Stimulated activated CD4-positive, alpha-beta T cell treated with anti-CD3 and anti-CD28 coated beads, Interleukin-4, amount 100 ng/mL, for 48 hours (primary cell): ENCODE data around the gene PACS1.

Experiments used
- DNase-seq, 2 donors: peaks; one replicate each; pipeline ENCODE4 v3.0.0-alpha.2; 2020; ENCODE audit warnings: low read depth in 2 of 2

Gene PACS1

DNA sequence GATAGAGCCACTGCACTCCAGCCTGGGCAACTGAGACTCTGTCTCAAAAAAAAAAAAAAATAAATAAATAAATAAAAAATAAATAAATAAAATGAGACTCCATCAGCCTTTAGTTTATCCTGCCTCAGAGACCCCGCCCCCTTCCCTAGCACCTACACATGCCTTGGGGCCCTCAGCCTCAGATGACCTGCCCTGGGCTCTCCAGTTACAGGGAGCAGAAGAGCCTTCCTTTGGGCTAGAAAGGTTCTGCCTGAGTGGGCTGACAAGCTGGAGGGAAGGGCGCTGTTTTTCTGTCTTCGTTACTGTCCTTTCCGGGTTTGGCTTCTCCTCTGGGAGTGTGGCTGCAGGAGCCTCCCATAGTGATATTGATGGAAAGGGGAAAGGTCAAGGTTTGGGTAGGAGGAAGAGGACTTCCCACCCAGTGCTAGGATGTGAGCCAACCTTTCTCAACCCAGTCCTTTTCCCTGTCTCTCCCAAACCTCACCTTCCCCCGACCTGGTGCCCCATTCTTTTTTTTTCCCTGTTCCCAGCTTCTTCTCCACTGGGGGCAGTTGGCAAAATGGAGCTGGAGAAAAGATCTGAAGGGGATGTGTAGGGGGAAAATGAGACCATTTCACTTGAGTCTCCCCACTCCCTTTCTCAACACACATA is 19.4 kb upstream of the PACS1 start:
- DNase-seq, result no peak

DNA sequence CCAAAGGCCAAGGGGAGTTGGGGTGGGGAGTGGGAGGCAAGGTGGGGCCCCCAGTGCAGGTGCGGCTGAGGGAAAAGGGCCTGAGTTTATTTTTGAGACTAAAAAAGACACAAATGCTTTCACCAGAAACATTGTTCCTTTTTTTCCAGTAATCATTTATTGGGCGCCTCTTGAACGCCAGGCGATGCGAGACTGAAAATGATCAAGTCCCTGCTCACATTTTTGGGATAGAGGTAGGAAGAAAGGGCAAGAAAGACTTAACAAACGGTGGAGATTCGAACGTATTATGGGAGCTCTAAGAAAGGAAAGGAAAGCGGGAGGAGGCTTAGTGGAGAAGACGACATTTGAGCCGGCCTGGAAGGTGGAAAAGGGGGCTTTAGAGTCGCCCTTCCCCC is 18.7 kb upstream of the PACS1 start:
- DNase-seq, result no peak

DNA sequence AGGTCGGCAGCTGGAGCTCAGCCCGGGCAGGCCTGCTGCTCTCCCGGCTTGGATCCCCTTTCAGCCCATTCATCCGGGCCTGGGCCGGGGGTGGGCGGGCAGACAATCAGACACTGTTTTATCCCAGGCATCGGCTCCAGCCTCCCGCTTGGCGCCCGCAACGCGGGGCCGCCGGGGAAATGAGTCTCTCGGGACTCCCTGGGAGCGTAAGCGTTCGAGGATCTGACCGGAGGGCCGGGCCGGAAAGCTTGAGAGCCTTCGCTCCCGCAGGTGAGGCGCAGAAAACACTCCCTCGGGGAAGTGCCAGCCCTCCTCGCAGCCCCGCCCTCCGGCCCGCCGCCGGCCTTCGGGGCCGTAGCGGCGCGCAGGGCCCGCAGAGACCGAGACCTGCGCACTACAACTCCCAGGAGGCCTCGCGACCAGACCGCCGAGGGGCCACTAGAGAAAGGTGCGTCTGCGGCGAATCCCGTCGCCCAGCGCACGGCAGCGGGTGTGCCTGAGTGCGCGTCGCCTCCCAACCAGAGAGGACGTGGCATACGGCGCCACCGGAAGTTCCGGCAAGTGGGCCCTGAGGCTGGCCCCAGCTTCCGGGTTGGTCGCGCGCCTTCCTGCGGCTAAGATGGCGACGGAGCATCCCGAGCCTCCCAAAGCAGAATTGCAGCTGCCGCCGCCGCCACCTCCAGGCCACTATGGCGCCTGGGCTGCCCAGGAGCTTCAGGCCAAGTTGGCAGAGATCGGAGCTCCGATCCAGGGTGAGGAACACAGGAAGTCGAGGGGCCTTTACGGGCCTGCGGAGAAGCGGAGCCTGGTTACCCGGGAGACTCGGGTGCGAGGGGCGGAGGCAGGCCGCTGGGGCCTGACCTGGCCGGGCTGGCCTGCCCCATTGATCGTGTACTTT is 18.1 kb upstream of the PACS1 start, which contains the start of gene SF3B2:
SF3B2 (plus strand) TSS at position 599 of the 898 bp plus-strand sequence; CDS start at position 620, 21 bp downstream.
- peak; percentile 93 to 97 for DNase-seq

DNA sequence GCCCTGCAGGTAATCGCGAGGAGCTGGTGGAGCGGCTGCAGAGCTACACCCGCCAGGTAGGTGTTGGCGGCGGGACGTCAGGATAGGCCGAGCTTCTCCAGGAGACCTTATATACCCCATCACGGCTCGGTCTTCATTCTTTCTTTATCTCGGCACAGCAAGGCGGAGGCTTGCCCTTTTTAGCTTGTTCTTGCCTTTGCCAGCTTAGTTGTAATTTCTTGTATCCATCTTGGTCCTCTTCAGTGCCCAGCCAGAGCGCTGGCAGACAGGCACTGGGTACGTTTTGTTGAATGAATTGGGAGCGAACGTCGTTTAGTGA is 17.4 kb upstream of the PACS1 start:
- DNase-seq, result no peak

DNA sequence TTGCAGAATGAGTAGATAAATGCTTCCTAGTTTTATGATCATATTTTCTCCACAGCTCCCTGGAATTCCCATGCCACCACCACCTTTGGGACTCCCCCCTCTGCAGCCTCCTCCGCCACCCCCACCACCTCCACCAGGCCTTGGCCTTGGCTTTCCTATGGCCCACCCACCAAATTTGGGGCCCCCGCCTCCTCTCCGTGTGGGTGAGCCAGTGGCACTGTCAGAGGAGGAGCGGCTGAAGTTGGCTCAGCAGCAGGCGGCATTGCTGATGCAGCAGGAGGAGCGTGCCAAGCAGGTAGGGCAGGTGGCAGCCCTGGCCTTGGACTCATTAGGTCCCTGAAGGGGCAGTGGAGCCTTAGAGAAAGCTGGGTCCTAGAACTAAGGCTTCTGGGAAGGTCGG is 15.1 kb upstream of the PACS1 start:
- no peak for DNase-seq

DNA sequence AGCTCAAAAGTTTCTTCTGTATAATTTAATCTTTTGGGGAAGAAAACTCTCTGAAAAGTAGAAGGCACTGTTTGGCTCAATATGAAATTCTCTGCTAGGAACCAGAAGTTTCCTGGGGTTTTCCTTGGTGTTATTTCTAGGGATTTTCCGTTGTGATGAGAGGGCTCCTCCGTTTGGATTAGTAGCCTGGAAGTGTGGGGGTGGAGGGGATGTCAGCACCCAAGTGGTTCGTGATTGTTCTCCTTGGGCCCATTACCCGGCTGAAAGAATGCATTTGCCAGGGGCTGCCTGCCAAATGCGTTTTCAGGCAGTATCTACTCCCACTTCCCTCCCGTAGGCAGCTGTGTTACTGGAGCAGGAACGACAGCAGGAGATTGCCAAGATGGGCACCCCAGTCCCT is 13.6 kb upstream of the PACS1 start:
- no peak for DNase-seq

DNA sequence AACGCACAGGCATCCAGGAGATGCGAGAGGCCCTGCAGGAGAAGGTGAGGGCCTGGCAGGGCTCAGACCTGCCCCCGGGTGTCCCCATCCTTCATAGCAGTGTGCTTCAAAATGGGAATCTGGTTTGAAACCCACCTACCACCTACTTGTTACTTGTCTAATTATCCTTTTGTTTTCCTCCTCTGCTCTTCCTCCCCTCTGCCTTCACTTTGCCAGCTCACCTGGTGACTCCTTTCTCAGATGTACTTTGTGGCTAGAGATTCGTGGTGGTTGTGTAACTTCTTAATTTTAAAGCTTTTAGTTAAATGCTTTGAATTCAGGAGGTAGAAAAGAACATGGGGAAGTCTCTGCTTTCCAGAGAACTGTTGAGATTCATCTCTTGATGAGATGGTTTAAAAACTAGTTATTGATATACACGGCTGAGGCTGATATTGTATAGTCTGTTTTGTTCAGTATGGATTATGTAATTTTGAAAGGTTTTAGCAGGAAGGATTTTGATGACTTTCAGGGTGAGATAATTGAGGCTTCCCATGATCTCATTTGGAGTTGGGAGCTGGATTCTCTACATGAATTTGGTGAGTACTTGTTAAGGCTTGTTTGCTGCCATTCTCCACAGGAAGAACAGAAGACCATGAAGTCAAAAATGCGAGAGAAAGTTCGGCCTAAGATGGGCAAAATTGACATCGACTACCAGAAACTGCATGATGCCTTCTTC is 9.9 kb upstream of the PACS1 start:
- DNase-seq, result no peak

DNA sequence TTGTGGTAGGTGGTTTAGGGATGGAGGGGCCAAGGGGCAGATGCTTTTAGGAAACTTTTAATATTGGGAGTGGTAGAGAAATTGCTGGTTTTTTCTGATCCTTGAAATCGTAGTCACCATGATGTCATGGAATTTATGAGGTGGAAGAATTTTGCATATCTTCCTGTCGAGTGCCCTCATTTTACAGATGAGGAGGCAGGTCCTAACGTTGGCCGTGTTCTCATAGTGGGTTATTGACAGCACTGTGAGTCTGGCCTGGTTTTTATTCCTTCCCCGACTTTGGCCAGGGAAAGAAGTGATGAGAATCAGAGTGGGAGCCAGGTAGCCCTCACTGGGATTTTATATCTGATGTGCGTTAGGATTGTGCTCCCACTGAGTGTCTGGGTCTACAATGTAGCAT is 8.8 kb upstream of the PACS1 start:
- DNase-seq, result no peak

DNA sequence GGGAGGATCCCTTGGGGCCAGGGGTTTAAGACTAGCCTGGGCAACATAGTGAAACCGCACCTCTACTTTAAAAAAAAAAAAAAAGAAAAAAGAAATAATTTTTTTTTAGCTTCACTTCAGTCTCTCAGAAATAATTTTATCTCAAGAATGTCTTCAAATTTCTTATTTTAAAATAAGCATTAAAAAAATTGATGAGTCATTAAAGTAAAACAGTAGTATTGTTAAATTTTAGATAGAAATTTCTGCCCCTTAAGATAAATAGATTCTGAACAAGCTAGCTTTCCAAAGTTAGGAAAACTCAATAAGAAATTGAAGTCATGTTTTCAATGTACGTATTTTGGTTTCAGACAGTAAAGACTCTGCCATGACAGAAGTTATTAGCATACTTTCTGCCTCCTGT is 7.7 kb upstream of the PACS1 start:
- DNase-seq, result no peak

DNA sequence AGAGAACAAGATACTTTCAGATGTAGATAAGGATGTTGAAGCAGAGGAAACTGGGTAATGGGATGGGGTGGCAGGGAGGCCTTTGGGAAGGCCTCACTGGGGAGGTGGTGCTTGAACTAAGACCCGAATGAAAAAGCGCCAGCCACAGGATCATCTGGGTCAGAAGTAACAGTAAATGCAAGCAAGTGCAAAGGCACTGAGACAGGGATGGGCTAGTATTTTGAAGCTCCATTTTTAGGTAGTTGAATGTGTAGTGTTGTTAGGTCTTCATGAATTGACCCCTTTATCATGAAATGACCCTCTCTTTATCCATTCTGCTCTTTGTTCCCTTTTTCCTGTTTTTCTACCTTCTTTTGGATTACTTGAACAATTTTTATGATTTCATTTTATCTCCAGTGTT is 6.2 kb upstream of the PACS1 start:
- no peak for DNase-seq

DNA sequence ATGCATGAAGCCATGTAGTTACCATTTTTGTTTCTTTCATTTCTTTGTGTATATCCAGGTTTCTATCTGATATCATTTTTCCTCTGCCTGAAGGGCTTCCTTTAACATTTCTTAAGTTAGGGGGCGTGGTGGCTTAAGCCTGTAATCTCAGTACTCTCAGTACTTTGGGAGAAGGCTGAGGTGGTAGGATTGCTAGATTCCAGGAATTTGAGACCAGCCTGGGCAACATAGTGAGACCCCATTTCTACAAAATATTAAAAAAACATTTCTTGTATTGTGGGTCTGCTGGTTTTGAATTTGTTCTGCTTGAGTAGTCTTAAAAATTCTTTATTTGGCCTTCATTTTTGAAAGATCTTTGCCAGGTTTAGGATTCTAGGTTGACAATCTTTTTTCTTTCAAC is 5.5 kb upstream of the PACS1 start:
- DNase-seq, result no peak

DNA sequence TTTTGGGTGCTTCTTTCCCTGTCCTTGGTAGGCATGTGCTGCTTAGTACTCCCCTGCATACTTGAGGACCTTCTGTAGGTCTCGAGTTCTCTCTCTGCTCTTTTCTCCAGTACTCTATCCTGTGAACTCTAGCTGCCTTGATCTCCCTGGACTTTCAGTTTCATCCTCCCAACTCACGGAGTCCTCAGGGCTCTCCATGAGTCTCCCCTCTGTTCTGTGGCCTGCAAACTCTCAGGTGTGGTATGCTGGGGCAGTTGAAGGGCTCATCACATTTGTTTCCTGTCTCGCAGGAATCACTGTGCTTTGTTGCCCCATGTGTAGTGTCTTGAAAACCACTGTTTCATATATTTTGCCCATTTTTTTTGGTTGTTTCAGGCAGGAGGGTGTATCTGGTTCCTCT is 3.3 kb upstream of the PACS1 start:
- no peak for DNase-seq

DNA sequence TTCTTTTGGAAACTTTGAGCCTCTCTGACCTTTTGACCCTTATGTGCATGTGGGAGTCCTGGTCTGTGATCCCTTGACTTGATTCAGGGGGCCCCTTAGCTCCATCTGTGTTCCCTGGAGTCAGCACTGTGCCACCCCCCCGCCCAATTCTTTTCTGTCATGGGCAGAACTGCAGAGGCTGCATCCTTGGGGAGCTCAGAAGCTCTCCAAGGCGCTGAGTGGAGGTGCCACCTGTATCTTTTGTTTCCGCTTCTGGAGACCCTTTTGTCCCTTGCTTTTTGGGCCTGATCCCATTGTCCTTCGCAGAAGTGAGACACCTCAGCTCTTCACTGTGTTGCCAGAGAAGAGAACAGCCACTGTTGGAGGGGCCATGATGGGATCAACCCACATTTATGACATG is 2.4 kb upstream of the PACS1 start:
- no peak for DNase-seq

DNA sequence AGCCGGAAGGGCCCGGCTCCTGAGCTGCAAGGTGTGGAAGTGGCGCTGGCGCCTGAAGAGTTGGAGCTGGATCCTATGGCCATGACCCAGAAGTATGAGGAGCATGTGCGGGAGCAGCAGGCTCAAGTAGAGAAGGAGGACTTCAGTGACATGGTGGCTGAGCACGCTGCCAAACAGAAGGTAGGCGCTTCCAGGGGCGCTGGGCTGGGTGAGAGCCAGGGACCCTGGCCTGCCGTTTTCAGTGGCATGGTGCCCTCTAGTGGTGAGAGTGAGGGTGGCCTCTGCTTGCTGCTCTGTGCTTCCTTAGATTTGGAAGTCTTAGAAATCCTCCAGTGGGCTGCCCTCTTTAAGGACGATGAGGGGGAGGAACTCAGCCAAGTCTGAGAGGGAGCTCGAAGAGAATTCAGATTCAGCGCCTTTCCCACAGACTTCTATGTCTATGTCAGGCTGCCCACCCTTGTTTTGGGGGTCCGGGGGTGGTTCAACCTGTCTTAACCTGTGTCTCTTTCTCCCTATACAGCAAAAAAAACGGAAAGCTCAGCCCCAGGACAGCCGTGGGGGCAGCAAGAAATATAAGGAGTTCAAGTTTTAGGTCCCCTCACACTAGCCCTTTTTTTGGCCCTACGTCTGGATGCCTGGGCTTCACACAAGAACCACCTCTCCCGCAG is 1.8 kb upstream of the PACS1 start:
- peak; percentile 63 to 65 for DNase-seq

DNA sequence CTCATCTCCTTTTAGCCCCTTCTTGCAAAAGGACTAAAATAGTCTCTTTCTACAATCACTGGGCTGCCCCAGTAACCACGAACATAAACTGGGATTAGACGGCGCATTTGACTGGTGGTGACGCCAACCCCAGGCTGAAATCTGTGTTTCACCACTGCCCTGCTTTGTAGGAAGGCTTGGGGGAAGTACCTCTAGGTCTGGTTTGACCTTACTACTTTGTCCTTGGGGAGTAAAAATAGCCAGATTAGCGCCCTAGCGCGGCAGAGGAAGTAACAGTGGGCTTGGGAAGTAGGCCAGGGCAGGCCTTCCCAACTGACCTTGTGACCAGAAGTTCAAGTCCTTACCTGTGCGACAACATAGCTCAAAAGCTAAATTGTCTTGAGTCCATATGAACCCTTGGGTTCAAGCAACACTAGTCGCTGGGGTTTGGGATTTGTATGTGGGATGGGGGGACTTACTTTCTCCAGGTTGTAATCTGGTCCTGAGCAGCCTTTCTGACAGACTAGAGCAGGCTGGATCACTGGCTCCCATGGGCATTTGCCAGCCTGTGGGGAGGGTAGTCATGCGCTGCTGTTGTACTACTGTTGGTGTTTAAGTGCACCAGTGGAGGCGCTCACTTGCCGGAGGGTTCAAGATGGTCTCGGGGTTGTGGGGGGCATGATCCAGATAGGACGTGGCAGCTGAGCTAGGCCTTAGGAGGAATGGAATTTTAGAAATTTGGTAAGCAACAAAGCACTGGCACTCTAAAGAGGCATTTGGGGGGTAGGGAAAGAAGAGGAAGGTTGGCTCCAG is 953 bp upstream of the PACS1 start:
- no peak for DNase-seq

DNA sequence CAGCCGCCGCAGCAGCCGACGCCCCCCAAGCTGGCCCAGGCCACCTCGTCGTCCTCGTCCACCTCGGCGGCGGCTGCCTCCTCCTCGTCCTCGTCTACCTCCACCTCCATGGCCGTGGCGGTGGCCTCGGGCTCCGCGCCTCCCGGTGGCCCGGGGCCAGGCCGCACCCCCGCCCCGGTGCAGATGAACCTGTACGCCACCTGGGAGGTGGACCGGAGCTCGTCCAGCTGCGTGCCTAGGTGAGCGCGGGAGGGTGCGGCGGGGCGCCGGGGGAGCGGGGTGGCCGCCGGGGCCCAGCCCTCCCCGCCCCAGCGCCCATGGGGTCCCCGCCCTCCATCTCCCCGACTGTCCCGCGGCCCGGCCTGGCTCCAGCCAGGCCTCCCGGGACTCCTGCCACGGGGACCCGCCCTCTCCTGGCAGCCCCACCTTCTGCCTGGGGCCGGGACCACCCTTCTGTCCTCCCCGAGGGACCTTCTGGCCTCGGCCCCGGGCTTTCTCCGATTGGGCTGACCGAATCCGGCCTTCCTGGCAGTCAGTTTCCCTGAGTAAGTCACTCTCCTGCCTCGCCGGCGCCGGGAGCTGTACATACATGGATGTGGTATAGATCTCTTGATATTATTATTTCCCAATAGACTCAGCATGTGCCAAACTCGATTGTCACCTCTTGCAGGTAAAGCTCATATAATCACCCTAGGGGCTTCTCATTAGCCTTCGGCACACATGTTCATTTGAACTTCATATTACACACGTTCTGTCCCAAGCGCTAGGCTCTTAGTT is 720 bp downstream of the PACS1 start:
- no peak for DNase-seq

DNA sequence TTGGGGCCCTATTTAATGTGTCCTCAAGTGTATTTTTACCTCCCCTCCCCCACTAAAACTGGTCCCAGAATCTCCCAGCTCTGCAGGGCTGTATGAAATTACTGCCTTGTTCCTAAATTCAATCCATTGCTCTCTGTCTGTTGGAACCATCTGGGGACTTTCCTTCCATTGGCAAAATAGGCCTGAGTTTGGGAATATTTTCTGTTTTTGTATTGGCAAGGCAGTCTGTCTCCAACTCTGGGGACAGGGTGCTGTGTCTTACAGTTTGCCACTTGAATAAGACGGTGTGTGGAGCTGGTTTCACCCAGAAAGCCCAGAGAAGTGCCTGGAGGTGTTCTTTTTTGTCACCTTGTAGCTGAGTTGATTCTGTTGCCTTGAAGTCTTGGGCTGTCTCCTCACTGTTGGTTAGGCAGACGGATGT is 1.3 kb downstream of the PACS1 start:
- DNase-seq, result no peak

DNA sequence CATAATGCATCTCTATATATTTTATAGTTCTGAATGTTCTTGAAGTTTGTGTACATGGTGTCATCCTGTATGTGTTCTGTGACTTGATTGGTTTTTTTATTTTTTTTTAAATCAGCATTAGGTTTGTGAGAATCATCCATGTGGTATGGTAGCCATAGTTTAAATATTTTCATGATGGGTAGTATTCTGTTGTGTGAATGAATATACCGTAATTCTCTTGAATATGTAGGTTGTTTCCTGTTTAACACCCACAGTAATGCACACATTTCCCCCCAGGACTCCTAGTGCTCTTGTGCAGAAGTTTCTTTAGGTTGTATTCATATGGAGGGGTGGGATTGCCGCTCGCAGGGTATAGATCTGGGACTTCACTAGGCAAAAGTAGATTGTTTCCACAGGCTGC is 2.0 kb downstream of the PACS1 start:
- DNase-seq, result no peak

DNA sequence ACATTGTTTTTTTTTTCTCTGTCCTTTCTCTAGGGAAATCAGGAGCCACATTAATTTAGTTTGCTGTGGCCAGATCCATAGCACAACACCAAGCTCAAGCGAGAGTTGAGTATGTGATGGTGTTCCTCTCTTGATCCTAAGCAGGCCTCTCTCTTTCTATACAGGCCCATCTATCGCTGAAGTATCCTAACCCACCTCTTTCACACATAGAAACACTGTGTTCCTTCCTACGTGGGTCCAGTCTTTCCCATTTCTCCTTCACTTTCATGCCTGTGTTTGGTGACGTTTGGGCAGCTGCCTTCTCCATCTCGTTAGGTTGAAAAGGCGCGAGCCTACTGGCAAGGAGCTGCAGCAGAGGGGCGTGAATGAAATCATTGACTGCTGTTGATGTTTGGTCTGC is 2.4 kb downstream of the PACS1 start:
- DNase-seq, result no peak

DNA sequence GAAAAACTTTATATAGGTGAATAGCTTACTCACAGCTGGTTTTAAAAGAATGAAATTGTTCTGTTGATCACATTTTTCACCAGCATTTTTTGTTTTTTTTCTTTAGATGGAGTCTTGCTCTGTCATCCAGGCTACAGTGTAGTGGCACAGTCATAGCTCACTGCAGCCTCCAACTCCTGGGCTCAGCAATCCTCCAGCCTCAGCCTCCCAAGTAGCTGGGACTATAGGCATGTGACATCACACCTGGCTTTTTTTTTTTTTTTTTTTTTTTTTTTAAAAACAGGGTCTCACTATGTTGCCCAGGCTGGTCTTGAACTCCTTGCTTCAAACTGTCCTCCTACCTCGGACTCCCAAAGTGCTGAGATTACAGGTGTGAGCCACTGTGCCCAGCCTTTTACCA is 3.6 kb downstream of the PACS1 start:
- no peak for DNase-seq

DNA sequence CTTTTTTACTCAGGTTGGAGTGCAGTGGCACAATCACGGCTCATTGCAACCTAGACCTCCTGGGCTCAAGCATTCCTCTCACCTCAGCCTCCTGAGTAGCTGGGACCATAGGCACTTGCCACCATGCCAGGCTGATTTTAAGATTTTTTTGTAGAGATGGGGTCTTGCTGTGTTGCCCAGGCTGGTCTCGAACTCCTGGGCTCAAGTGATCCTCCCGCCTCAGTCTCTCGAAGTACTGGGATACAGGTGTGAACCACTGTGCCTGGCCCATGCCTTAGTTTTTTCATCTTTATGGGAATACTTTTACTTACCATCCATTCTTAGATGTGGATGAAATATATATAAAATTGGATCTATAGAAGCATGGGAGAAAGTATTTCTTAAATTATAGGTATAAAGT is 5.2 kb downstream of the PACS1 start:
- no peak for DNase-seq
